ENCODE results near the gene DOCK3. TPM values are rescaled to one million over a fixed set of nuclear protein-coding genes. Genes with fewer than 3 reads are reported as not detected.
"Not testable (repeated sequence)": the region's sequence is repeated elsewhere in the genome, so short reads cannot be mapped to it uniquely, and the experiment has no call there.

Gene DOCK3
- total and polyA plus RNA-seq, 3 donors from 2014 or later: 8.4 to 11.7 (median 11.2) TPM

GRCh38 chr3:50687127-50687751, 12.5 kb downstream of the DOCK3 start:
- H3K9me3 ChIP-seq: no peaks in the 10 kb centered on the region
- H3K36me3 ChIP-seq (ENCODE audit: low read depth, missing control alignments): no peaks in the 10 kb centered on the region
- no peaks in the 10 kb centered on the region for H3K4me1 ChIP-seq
- 81 to 90% methylated on average over 7 of the region's 7 CpGs for WGBS, 2 donors
- no peak for DNase-seq
- TF ChIP-seq POLR2A (IDR thresholded peaks at IDR 0.05) (no peak), CTCF (IDR thresholded peaks at IDR 0.05) (no peak)
- H3K27me3 ChIP-seq: no peaks in the 10 kb centered on the region
- no peak overlapping the region for H3K4me3 ChIP-seq
- H3K27ac ChIP-seq: no peak overlapping the region
- intact Hi-C loops (cut with DNase I; ENCODE audit: low total_unique reads): no loop called here

GRCh38 chr3:50687916-50688315, 13.2 kb downstream of the DOCK3 start:
- intact Hi-C loops (cut with DNase I; ENCODE audit: low total_unique reads): no loop called here
- H3K9me3 ChIP-seq: no peaks in the 10 kb centered on the region
- WGBS, 2 donors: 78 to 85% methylated on average over 2 of the region's 2 CpGs

GRCh38 chr3:50688602-50689001, 13.9 kb downstream of the DOCK3 start:
- H3K4me1 ChIP-seq; intact Hi-C loops (cut with DNase I; ENCODE audit: low total_unique reads); H3K4me3 ChIP-seq; H3K36me3 ChIP-seq (ENCODE audit: low read depth, missing control alignments); H3K27me3 ChIP-seq; H3K9me3 ChIP-seq; H3K27ac ChIP-seq; DNase-seq: not testable (repeated sequence)
- WGBS, 2 donors: 84 to 92% methylated on average over 4 of the region's 4 CpGs

More at GRCh38 chr3:50687916-50688315, 13.2 kb downstream of the DOCK3 start:
- TF ChIP-seq POLR2A (IDR thresholded peaks at IDR 0.05) (no peak), CTCF (IDR thresholded peaks at IDR 0.05) (no peak)
- DNase-seq: no peak
- Histone ChIP-seq H3K36me3 (ENCODE audit: low read depth, missing control alignments) (no peaks in the 10 kb centered on the region), H3K4me1 (no peaks in the 10 kb centered on the region), H3K4me3 (no peak overlapping the region), H3K27ac (no peak overlapping the region), H3K27me3 (no peaks in the 10 kb centered on the region)

GRCh38 chr3:50689558-50689957, 14.8 kb downstream of the DOCK3 start:
- no peak for TF ChIP-seq CTCF (IDR thresholded peaks at IDR 0.05)
- no peak for TF ChIP-seq POLR2A (IDR thresholded peaks at IDR 0.05)
- 45 to 71% methylated on average over 6 of the region's 6 CpGs for WGBS, 2 donors
- DNase-seq: no peak
- Histone ChIP-seq H3K4me3 (no peak overlapping the region), H3K27ac (no peak overlapping the region), H3K36me3 (ENCODE audit: low read depth, missing control alignments) (no peaks in the 10 kb centered on the region), H3K27me3 (no peaks in the 10 kb centered on the region), H3K4me1 (no peaks in the 10 kb centered on the region), H3K9me3 (no peaks in the 10 kb centered on the region)
- intact Hi-C loops (cut with DNase I; ENCODE audit: low total_unique reads): no loop called here

GRCh38 chr3:50695031-50695430, 20.3 kb downstream of the DOCK3 start:
- 84 to 88% methylated on average over 2 of the region's 2 CpGs for WGBS, 2 donors
- no peaks in the 10 kb centered on the region for H3K36me3 ChIP-seq (ENCODE audit: low read depth, missing control alignments)
- no peak overlapping the region for H3K4me3 ChIP-seq
- no peaks in the 10 kb centered on the region for H3K4me1 ChIP-seq
- DNase-seq: no peak
- H3K27me3 ChIP-seq: no peaks in the 10 kb centered on the region
- TF ChIP-seq CTCF (IDR thresholded peaks at IDR 0.05) (no peak), POLR2A (IDR thresholded peaks at IDR 0.05) (no peak)
- no peak overlapping the region for H3K27ac ChIP-seq
- intact Hi-C loops (cut with DNase I; ENCODE audit: low total_unique reads): no loop called here
- no peaks in the 10 kb centered on the region for H3K9me3 ChIP-seq
